B cell (primary cell): ENCODE data around the gene GNAS. TPM values are rescaled to one million over a fixed set of nuclear protein-coding genes. Genes with fewer than 3 reads are reported as not detected.

ENCODE experiments used
- ATAC-seq: fragments of 200-7000 bp; cut with Tn5 transposase; one replicate; pipeline ENCODE4 v1.10.0; 2021; ENCODE audit warnings: low read depth, mild to moderate bottlenecking, moderate number of reproducible peaks, moderate library complexity
- CTCF ChIA-PET: fragments of 350-600 bp; sonication (Branson Sonifier 250); formaldehyde crosslinking; loops from one replicate; lab custom pipeline; 2021; ENCODE audit warnings: antibody characterized with exemption, inconsistent platforms; lab: Charles Lee
- POLR2A ChIA-PET: fragments of 350-600 bp; sonication (Branson Sonifier 250); formaldehyde crosslinking; loops from one replicate; lab custom pipeline; 2021; ENCODE audit warnings: antibody characterized with exemption; lab: Charles Lee
- DNase-seq: peaks from one replicate; pipeline ENCODE4 v3.0.0; 2013
- H2AFZ ChIP-seq: 2 replicates; pipeline ENCODE4 v1.6.1; 2012; ENCODE audit warnings: mild to moderate bottlenecking, low read depth, low read length; ENCODE audit not compliant: insufficient read depth, poor library complexity, severe bottlenecking
- H3K27ac ChIP-seq, 2 donors: 1 replicate in 1 of 2; 2 replicates in 1 of 2; pipeline ENCODE4 v1.5.1; 2012 to 2013; ENCODE audit warnings: low read length in 2 of 2, mild to moderate bottlenecking in 2 of 2, moderate library complexity in 1 of 2
- H3K27me3 ChIP-seq, 4 experiments: fragments of 200-600 bp in 1 of 4; sonication (generic) in 1 of 4; replicated peaks in 1 of 4; 1 replicate in 2 of 4; 2 replicates in 2 of 4; pipeline versions ENCODE4 v1.6.1 to v1.7.0; 2013 to 2016; ENCODE audit warnings: low read length in 3 of 4, mild to moderate bottlenecking in 2 of 4, mixed read lengths in 1 of 4, moderate library complexity in 1 of 4; ENCODE audit not compliant: insufficient read depth in 4 of 4, control insufficient read depth in 3 of 4; ENCODE audit errors: control extremely low read depth in 1 of 4
- H3K36me3 ChIP-seq, 2 experiments: replicated peaks in 1 of 2; 1 replicate in 1 of 2; 2 replicates in 1 of 2; pipeline versions ENCODE4 v1.6.1 to v1.7.1; 2013; ENCODE audit warnings: low read length in 1 of 2; ENCODE audit not compliant: insufficient read depth in 2 of 2, control insufficient read depth in 1 of 2; ENCODE audit errors: control extremely low read depth in 1 of 2, extremely low read depth in 1 of 2
- H3K4me1 ChIP-seq, 2 donors: fragments of 200-600 bp in 1 of 2; sonication (generic) in 1 of 2; 1 replicate in 1 of 2; 2 replicates in 1 of 2; pipeline versions ENCODE4 v1.5.1 to v1.6.1; 2013 to 2017; ENCODE audit warnings: low read length in 2 of 2; ENCODE audit not compliant: control insufficient read depth in 2 of 2, insufficient read depth in 2 of 2
- H3K4me2 ChIP-seq: replicated peaks from 2 replicates; pipeline ENCODE3; 2012; ENCODE audit warnings: mild to moderate bottlenecking, low read depth, low read length; ENCODE audit not compliant: poor library complexity, severe bottlenecking
- H3K4me3 ChIP-seq, 5 experiments: fragments of 200-600 bp in 1 of 5; sonication (generic) in 1 of 5; 1 replicate in 3 of 5; 2 replicates in 2 of 5; pipeline versions ENCODE4 v1.5.1 to v1.7.0; 2011 to 2016; ENCODE audit warnings: low read length in 4 of 5, mild to moderate bottlenecking in 4 of 5, low read depth in 2 of 5, control low read depth in 1 of 5, moderate library complexity in 1 of 5; ENCODE audit not compliant: insufficient read depth in 1 of 5; ENCODE audit errors: control extremely low read depth in 1 of 5, extremely low read depth in 1 of 5
- H3K79me2 ChIP-seq: fragments of 200-600 bp; sonication (generic); one replicate; pipeline ENCODE4 v1.6.0; 2016; ENCODE audit warnings: low read length; ENCODE audit not compliant: control insufficient read depth, insufficient read depth
- H3K9ac ChIP-seq: fragments of 200-600 bp; sonication (generic); 2 replicates; pipeline ENCODE4 v1.6.1; 2017; ENCODE audit warnings: mild to moderate bottlenecking, low read length, moderate library complexity
- H3K9me3 ChIP-seq, 3 donors: one replicate each; pipeline versions ENCODE4 v1.6.1 to v1.7.1; 2013; ENCODE audit warnings: low read length in 2 of 3; ENCODE audit not compliant: control insufficient read depth in 2 of 3, insufficient read depth in 1 of 3; ENCODE audit errors: control extremely low read depth in 1 of 3
- H4K20me1 ChIP-seq: 2 replicates; pipeline ENCODE4 v1.6.0; 2012; ENCODE audit warnings: mild to moderate bottlenecking, low read length; ENCODE audit not compliant: insufficient read depth, control insufficient read depth, poor library complexity, severe bottlenecking
- H3K27ac Mint-ChIP-seq: one replicate; pipeline ENCODE4 v1.8.0; 2021; ENCODE audit warnings: mixed read lengths
- H3K27me3 Mint-ChIP-seq: one replicate; pipeline ENCODE4 v1.8.0; 2021; ENCODE audit warnings: mixed read lengths
- H3K4me1 Mint-ChIP-seq: one replicate; pipeline ENCODE4 v1.8.0; 2021; ENCODE audit warnings: mixed read lengths
- H3K4me3 Mint-ChIP-seq: one replicate; pipeline ENCODE4 v1.8.0; 2021; ENCODE audit warnings: mixed read lengths
- H3K9me3 Mint-ChIP-seq: one replicate; pipeline ENCODE4 v1.8.0; 2022; ENCODE audit warnings: mixed read lengths; ENCODE audit not compliant: insufficient read depth
- CTCF ChIP-seq: fragments of 200-600 bp; IDR thresholded peaks from one replicate; pipeline ENCODE4 v1.8.0; 2022; ENCODE audit warnings: antibody characterized with exemption, mild to moderate bottlenecking
- EZH2 ChIP-seq: IDR thresholded peaks from 2 replicates; pipeline ENCODE4 v1.6.1; 2012; ENCODE audit warnings: borderline replicate concordance, low read depth, mild to moderate bottlenecking, moderate library complexity, low read length; ENCODE audit not compliant: insufficient read depth, poor library complexity, severe bottlenecking
- WGBS: methylation state at CpG from one replicate; pipeline ENCODE4 v1.1.5; 2013; ENCODE audit warnings: missing lambda C conversion rate; ENCODE audit not compliant: insufficient coverage; 5-methylcytosine and 5-hydroxymethylcytosine counted together
- intact Hi-C: fragments of 100-400 bp; cut with micrococcal nuclease; formaldehyde crosslinking; loops from one replicate; pipeline ENCODE4 v1.10.0; 2022
- polyA plus RNA-seq: library from polyadenylated mRNA; depleted of rRNA; stranded (reverse); fragments of >200 nt; gene quantifications from 2 replicates; pipeline ENCODE4 v1.2.3, GENCODE V29; 2012
- total RNA-seq, 2 donors: library from RNA; stranded (reverse); fragments of 120-200 nt in 1 of 2; gene quantifications; 1 replicate in 1 of 2; 2 replicates in 1 of 2; pipeline versions ENCODE4 v1.2.3 to v1.2.4, GENCODE V29; 2013 to 2022

GNAS gene
- total and polyA plus RNA-seq, 2 donors (not counting 1 experiment from before 2014, with no cell fraction given): 714 to 1,181 TPM

GRCh38 chr20:58839991-58840747, 12.3 kb upstream of the GNAS start:
- peaks cover 0 to 8% of the 10 kb centered on the region in 2 donors for H3K4me1 ChIP-seq
- POLR2A ChIA-PET: no interaction called here
- DNase-seq (peak; percentile 21), ATAC-seq (no peak)
- 54% methylated on average over 67 of the region's 67 CpGs for WGBS
- H3K27me3 ChIP-seq: peaks cover 0 to 28% (median 4%) of the 10 kb centered on the region in 4 experiments
- no peaks in the 10 kb centered on the region for H3K9me3 Mint-ChIP-seq
- peaks cover 0 to 14% (median 0%) of the 10 kb centered on the region in 3 donors for H3K9me3 ChIP-seq
- H3K36me3 ChIP-seq: no peaks in the 10 kb centered on the region
- H3K27me3 Mint-ChIP-seq: peaks cover 30% of the 10 kb centered on the region
- H2AFZ ChIP-seq: no peak overlapping the region
- intact Hi-C loops: loop anchor here (5.0 kb wide), 1 partner anchor 603 kb away; no protein-coding TSS in a partner anchor
- no peak overlapping the region for H3K4me3 Mint-ChIP-seq
- TF ChIP-seq CTCF (no peak), EZH2 (no peak)
- H3K4me2 ChIP-seq: peak overlapping the region; percentile 27
- peaks cover 7% of the 10 kb centered on the region for H3K4me1 Mint-ChIP-seq
- no peak overlapping the region for H3K9ac ChIP-seq
- no peaks in the 10 kb centered on the region for H3K79me2 ChIP-seq
- no peaks in the 10 kb centered on the region for H4K20me1 ChIP-seq
- CTCF ChIA-PET: interaction anchor here (1.0 to 2.8 kb wide), 2 partner anchors 189 to 605 kb away, joined by 4 to 8 read pairs; partner anchors contain the start of gene STX16
- no peak overlapping the region for H3K27ac Mint-ChIP-seq
- no peak overlapping the region for H3K27ac ChIP-seq
- no peak overlapping the region for H3K4me3 ChIP-seq
